Panc1 (cell line): ENCODE measurements around the gene NOS3. TPM values are rescaled to one million over a fixed set of nuclear protein-coding genes. Genes with fewer than 3 reads are reported as not detected.

Source experiments
- ATAC-seq: fragments of 200-7000 bp; cut with Tn5 transposase; 2 replicates; pipeline ENCODE4 v1.9.1; 2020; ENCODE audit warnings: mild to moderate bottlenecking, moderate library complexity
- BruUV-seq: library from RNA; stranded (reverse); fragments of 400-500 nt; replicated peaks from 2 replicates; lab custom pipeline; 2021; lab: Mats Ljungman, UMichigan
- CTCF ChIA-PET: fragments of 300-600 bp; sonication (Branson Sonifier 250); formaldehyde crosslinking; loops from one replicate; lab custom pipeline; 2022; ENCODE audit warnings: antibody characterized with exemption; lab: Charles Lee
- POLR2A ChIA-PET: fragments of 300-600 bp; sonication (Branson Sonifier 250); formaldehyde crosslinking; loops from one replicate; lab custom pipeline; 2022; ENCODE audit warnings: antibody characterized with exemption; lab: Charles Lee
- DNase-seq: peaks from one replicate; pipeline ENCODE4 v3.0.0-alpha.2; 2010; ENCODE audit warnings: low read depth, low spot score
- H3K27ac ChIP-seq: 2 replicates; pipeline ENCODE4 v1.5.1; 2011; ENCODE audit warnings: mild to moderate bottlenecking, low read length, inconsistent platforms
- H3K27me3 ChIP-seq: fragments of 200-500 bp; sonication (Bioruptor generic); 2 replicates; pipeline ENCODE4 v1.6.0; 2014; ENCODE audit warnings: low read length, inconsistent platforms; ENCODE audit not compliant: control insufficient read depth, insufficient read depth
- H3K36me3 ChIP-seq: fragments of 200-500 bp; sonication (Bioruptor generic); 2 replicates; pipeline ENCODE4 v1.5.1; 2014; ENCODE audit warnings: inconsistent platforms, mild to moderate bottlenecking, low read length, moderate library complexity; ENCODE audit not compliant: control insufficient read depth, insufficient read depth
- H3K4me1 ChIP-seq: 2 replicates; pipeline ENCODE4 v1.5.1; 2011; ENCODE audit warnings: inconsistent platforms, mild to moderate bottlenecking, low read length, moderate library complexity; ENCODE audit not compliant: control insufficient read depth, insufficient read depth
- H3K4me3 ChIP-seq, 2 experiments: 2 replicates each; pipeline ENCODE4 v1.5.1; 2011 to 2012; ENCODE audit warnings: low read depth in 2 of 2, low read length in 2 of 2, mild to moderate bottlenecking in 2 of 2, inconsistent platforms in 1 of 2, moderate library complexity in 1 of 2
- H3K9me3 ChIP-seq: fragments of 200-500 bp; sonication (Bioruptor generic); 2 replicates; pipeline ENCODE4 v1.5.1; 2014; ENCODE audit warnings: low read depth, mild to moderate bottlenecking, inconsistent platforms, low read length, moderate library complexity; ENCODE audit not compliant: control insufficient read depth, insufficient read depth
- POLR2AphosphoS5 ChIP-seq: IDR thresholded peaks from 2 replicates; pipeline ENCODE4 v1.6.1; 2012; ENCODE audit warnings: mild to moderate bottlenecking, low read depth, low read length, moderate library complexity
- SIN3A ChIP-seq: IDR thresholded peaks from 2 replicates; pipeline ENCODE4 v1.6.1; 2012; ENCODE audit warnings: low read depth, mild to moderate bottlenecking, low read length, moderate library complexity, borderline replicate concordance; ENCODE audit not compliant: insufficient read depth
- TCF7L2 ChIP-seq: IDR thresholded peaks from 2 replicates; pipeline ENCODE4 v1.6.1; 2011; ENCODE audit warnings: mild to moderate bottlenecking, low read depth, low read length, inconsistent platforms
- in situ Hi-C: cut with HindIII; loops from 2 replicates; pipeline ENCODE4 v1.10.0; 2016; ENCODE audit warnings: low sequenced_read_pairs, low pct_unique_long_range_greater_than_20kb
- intact Hi-C: fragments of 100-400 bp; cut with micrococcal nuclease; formaldehyde crosslinking; loops from one replicate; pipeline ENCODE4 v1.10.0; 2022; ENCODE audit not compliant: unreplicated experiment
- total RNA-seq: library from RNA; stranded (reverse); gene quantifications from one replicate; pipeline ENCODE4 v1.2.1, GENCODE V29; 2021; ENCODE audit not compliant: unreplicated experiment
- TF ChIP-seq, protein P1 (sequence below), 2 experiments: IDR thresholded peaks; 2 replicates each; pipeline ENCODE4 v1.6.1; 2011 to 2012; ENCODE audit warnings: low read depth in 2 of 2, control low read depth in 1 of 2, low read length in 1 of 2, mild to moderate bottlenecking in 1 of 2, moderate library complexity in 1 of 2; ENCODE audit not compliant: insufficient read depth in 1 of 2
- TF ChIP-seq, protein P2 (sequence below): fragments of 450-650 bp; IDR thresholded peaks from 2 replicates; pipeline ENCODE4 v1.5.1; 2017; ENCODE audit warnings: mild to moderate bottlenecking

The NOS3 gene
- total RNA-seq, 1 experiment from 2014 or later, result 3.1 TPM

DNA sequence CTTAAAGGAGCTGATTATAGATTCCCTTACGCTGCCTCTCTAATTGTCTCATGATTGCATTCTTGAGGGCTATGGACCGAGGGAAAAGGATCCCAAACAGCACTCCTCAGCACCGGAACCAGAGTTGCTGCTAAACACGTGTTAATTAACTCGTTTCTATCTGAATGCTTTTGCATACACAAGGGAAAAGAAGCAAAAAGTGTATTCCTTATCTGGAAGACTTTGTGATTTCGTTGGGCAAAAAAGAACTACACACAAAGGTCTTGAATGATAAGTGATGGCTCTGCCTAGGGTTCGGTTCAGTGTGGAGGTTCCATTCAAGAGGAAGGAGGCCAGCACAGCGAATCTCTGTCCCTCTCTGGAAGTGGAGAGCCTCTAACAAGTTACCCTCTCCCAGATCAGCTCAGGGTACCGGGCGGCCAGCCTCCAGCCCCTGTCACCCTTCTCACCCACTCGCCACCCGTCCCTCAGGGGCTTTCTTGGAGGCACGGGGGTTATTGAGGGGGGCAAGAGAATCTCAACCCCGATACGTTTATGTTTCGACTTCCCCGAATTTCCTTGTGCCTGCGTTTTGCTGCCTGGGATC, 68.1 kb downstream of the NOS3 start:
- Histone ChIP-seq H3K9me3 (no peaks in the 10 kb centered on the region), H3K36me3 (peaks cover 2% of the 10 kb centered on the region; the same call in 1 of the 2 replicates), H3K4me3 (peak overlapping the region; percentile 83 to 94), H3K4me1 (peaks cover 38% of the 10 kb centered on the region), H3K27ac (peak overlapping the region; percentile 99), H3K27me3 (no peaks in the 10 kb centered on the region)
- in situ Hi-C loops, result no loop called here
- DNase-seq (no peak), ATAC-seq (no peak)
- BruUV-seq, result no TSS peak
- no peak for TF ChIP-seq SIN3A
- TF ChIP-seq TCF7L2, result no peak
- peak; percentile 5; the same call in 1 of the 2 replicates for TF ChIP-seq POLR2AphosphoS5
- TF ChIP-seq, protein P1, sequence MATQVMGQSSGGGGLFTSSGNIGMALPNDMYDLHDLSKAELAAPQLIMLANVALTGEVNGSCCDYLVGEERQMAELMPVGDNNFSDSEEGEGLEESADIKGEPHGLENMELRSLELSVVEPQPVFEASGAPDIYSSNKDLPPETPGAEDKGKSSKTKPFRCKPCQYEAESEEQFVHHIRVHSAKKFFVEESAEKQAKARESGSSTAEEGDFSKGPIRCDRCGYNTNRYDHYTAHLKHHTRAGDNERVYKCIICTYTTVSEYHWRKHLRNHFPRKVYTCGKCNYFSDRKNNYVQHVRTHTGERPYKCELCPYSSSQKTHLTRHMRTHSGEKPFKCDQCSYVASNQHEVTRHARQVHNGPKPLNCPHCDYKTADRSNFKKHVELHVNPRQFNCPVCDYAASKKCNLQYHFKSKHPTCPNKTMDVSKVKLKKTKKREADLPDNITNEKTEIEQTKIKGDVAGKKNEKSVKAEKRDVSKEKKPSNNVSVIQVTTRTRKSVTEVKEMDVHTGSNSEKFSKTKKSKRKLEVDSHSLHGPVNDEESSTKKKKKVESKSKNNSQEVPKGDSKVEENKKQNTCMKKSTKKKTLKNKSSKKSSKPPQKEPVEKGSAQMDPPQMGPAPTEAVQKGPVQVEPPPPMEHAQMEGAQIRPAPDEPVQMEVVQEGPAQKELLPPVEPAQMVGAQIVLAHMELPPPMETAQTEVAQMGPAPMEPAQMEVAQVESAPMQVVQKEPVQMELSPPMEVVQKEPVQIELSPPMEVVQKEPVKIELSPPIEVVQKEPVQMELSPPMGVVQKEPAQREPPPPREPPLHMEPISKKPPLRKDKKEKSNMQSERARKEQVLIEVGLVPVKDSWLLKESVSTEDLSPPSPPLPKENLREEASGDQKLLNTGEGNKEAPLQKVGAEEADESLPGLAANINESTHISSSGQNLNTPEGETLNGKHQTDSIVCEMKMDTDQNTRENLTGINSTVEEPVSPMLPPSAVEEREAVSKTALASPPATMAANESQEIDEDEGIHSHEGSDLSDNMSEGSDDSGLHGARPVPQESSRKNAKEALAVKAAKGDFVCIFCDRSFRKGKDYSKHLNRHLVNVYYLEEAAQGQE (IDR thresholded peaks at IDR 0.05; ENCODE audit: insufficient read depth in 1 of 2, low read depth in 2 of 2, low read length in 1 of 2), result no peak
- ChIA-PET CTCF (no interaction called here), POLR2A (no interaction called here)
- intact Hi-C loops, result no loop called here

DNA sequence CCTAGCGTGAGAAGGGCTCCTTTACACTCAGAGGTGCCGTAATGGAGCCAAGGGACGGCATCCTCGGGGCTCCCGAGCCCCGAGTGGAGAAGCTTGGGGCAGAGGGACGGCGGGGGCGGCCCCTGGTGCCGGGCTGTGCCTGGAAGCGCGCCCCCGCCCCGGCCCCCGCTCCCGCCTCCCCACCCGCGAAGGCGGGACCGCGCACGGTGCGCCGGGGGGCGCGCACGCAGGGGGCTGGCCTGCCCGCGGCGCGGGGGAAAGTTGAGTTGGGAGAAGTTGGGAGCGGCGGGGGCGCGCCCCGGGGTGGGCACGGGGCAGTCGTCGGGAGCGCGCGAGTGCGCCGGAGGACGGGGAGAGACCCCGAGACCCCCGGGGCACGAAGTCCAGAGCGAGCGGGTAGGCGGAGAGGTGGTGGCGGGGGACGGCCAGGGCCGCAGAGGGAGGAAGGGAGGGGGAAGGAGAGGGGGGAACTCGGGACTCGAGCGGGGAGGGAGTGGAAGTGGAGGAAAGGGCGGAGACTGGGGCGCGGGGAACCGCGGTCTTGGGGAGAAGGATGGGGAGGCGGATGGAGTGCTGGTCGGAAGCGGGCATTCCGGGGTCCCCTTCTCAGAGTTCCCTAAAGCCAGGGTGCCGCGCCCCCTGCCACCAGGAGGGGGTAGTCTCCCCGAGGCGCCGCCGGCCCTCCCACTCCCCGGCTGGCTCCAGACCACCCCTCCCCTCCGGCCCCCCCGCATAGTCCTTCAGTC, 68.7 kb downstream of the NOS3 start, which contains the start of gene SLC4A2:
SLC4A2 (plus strand) TSS at position 223 of the 746 bp plus-strand sequence. CDS start 2,399 bp downstream, outside the sequence.
- BruUV-seq, result no TSS peak
- in situ Hi-C loops, result no loop called here
- H3K4me1 ChIP-seq, result peaks cover 38% of the 10 kb centered on the region
- H3K27me3 ChIP-seq, result no peaks in the 10 kb centered on the region
- H3K27ac ChIP-seq, result peak within 1 kb of the TSS; percentile 99
- ChIA-PET CTCF (interaction anchor here (0.7 kb wide), 1 partner anchor 23 kb away, joined by 3 read pairs; no protein-coding TSS in a partner anchor), POLR2A (interaction anchor here (0.7 kb wide), 1 partner anchor 21 kb away, joined by 3 read pairs; no protein-coding TSS in a partner anchor)
- no peak for DNase-seq
- ATAC-seq, result peak; percentile 28
- intact Hi-C loops, result no loop called here
- peak within 1 kb of the TSS; percentile 83 to 94 for H3K4me3 ChIP-seq
- peaks cover 2% of the 10 kb centered on the region; the same call in 1 of the 2 replicates for H3K36me3 ChIP-seq
- TF ChIP-seq SIN3A, result no peak
- no peak for TF ChIP-seq TCF7L2
- TF ChIP-seq, protein P1 (IDR thresholded peaks at IDR 0.05; ENCODE audit: insufficient read depth in 1 of 2, low read depth in 2 of 2, low read length in 1 of 2), result no peak
- TF ChIP-seq, protein P2, sequence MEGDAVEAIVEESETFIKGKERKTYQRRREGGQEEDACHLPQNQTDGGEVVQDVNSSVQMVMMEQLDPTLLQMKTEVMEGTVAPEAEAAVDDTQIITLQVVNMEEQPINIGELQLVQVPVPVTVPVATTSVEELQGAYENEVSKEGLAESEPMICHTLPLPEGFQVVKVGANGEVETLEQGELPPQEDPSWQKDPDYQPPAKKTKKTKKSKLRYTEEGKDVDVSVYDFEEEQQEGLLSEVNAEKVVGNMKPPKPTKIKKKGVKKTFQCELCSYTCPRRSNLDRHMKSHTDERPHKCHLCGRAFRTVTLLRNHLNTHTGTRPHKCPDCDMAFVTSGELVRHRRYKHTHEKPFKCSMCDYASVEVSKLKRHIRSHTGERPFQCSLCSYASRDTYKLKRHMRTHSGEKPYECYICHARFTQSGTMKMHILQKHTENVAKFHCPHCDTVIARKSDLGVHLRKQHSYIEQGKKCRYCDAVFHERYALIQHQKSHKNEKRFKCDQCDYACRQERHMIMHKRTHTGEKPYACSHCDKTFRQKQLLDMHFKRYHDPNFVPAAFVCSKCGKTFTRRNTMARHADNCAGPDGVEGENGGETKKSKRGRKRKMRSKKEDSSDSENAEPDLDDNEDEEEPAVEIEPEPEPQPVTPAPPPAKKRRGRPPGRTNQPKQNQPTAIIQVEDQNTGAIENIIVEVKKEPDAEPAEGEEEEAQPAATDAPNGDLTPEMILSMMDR, result no peak; the same call in 1 of the 2 replicates
- TF ChIP-seq POLR2AphosphoS5, result no peak
- no peaks in the 10 kb centered on the region for H3K9me3 ChIP-seq
